HG03060 (cell line): ENCODE data around the gene SLC9A3.
A peak's percentile ranks its signal among the peaks of the same experiment; 100 is the strongest.

ENCODE experiments used
- ATAC-seq: cut with Tn5 transposase; IDR thresholded peaks from one replicate; pipeline ENCODE4 v1.9.1; 2021; ENCODE audit warnings: low read depth, moderate number of reproducible peaks; ENCODE audit not compliant: unreplicated experiment

Gene SLC9A3

DNA sequence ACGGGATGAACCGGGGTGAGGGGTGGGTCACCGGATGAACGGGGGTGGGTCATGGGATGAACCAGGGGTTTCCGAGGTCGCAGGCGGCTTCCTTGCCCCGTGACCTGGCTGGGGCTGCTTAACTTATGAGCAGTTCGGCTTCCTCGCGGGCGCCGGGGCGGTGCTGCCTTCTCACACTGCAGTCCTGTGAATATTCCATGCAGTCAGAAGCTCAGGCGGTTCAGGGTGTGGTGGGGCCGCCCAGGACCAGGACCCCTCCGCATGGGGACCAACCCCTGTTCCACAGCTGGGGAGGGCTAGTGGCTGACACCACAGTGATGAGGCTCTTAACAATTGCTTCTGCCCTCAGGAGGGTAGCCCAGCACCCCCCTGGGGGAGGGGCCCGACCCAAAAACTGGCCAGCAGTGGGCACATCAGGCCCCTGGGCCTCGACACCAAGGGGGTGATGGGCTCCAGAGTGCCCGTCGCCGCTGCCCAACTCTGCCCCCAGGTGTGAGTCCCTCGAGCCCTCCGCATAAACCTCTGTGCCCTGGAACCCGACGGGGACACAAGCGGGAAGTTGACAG lies 30.9 kb upstream of the SLC9A3 start:
- ATAC-seq = no peak

GRCh38 chr5:554284-554988 lies 30.2 kb upstream of the SLC9A3 start:
- ATAC-seq = no peak

GRCh38 chr5:553874-554273 lies 29.6 kb upstream of the SLC9A3 start:
- ATAC-seq = no peak

- no peak for ATAC-seq
Observed at GRCh38 chr5:551406-551805, 27.2 kb upstream of the SLC9A3 start.

GRCh38 chr5:549229-549628 lies 25.0 kb upstream of the SLC9A3 start:
- ATAC-seq = no peak

DNA sequence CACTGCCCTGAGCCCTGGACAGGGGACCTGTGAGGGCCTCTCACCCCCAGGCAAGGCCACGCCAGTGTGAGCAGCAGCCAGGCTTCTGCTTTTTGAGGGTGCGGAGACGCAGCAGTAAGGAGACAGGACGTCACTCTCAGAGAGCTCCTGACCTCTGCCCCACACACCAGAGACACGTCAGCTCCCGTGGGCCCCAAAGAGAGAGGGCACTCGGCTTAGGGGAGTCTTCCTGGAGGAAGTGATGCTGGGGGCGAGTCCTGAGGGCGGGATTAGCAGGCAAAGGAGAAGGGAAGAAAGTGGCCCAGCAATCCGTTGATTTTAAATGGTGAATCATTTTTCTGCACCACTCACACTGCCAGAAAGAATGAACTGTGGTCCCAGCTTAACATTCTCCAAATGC lies 24.0 kb upstream of the SLC9A3 start:
- no peak for ATAC-seq

GRCh38 chr5:547086-547924 lies 23.1 kb upstream of the SLC9A3 start:
- no peak for ATAC-seq

GRCh38 chr5:546376-546908 lies 22.2 kb upstream of the SLC9A3 start:
- ATAC-seq = no peak

DNA sequence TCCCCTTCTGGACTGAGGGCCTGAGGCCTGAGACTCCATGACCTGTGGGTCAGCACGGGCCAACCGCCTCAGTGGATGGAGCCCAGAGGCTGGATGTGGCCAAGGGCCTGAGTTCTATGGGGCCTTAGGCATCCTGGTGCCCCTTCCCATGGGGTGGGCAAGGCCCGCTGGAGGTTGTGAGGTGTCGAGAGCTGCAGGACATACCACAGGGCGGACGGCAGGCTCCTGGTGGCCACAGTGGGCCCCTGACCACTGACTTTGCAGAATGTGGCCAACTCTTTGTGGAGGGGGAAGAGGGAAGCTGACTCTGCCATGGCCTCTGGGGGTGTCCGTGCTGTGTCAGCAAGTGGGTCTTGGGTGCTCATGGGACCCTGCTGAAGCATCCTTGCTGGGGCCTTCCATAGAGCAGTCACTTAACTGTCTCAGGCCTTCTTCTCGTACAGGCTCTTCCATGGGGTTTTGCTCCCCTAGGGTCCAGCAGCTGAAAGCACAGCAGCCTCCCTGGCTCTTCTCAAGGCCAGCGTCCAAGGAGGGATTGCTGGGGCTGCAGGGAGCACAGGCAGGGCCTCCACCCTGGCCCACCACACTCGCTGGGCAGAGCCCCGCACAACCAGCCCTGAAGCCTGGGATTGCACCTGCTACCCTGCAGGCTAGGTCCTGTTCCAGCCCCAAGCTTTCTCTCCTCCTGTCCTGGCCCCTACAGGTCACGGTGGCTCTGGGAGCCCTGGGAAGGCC lies 21.6 kb upstream of the SLC9A3 start:
- ATAC-seq = no peak

DNA sequence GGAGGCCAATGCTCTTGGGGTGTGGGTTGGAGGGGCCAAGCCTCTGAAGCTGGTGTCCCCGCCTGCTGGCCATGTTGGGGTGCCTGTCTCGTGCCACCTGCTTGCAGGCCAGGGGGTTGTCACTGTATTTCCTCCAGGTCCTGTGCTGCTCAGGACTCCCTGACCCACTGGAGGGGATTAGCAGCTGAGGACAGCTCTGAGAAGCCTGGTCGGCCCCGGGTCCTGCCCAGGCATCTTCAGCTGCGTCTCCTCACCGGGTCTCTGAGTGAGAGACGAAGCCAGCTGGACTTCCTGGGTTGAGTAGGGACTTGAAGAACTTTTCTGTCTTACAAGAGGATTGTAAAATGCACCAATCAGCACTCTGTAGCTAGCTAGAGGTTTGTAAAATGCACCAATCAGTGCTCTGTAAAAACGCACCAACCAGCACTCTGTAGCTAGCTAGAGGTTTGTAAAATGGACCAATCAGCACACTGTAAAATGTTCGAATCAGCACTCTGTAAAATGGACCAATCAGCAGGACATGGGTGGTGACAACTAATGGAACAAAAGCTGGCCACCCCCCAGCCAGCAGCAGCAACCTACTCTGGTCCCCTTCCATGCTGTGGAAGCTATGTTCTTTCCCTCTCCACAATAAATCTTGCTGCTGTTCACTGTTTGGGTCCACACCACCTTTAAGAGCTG lies 20.6 kb upstream of the SLC9A3 start:
- no peak for ATAC-seq

DNA sequence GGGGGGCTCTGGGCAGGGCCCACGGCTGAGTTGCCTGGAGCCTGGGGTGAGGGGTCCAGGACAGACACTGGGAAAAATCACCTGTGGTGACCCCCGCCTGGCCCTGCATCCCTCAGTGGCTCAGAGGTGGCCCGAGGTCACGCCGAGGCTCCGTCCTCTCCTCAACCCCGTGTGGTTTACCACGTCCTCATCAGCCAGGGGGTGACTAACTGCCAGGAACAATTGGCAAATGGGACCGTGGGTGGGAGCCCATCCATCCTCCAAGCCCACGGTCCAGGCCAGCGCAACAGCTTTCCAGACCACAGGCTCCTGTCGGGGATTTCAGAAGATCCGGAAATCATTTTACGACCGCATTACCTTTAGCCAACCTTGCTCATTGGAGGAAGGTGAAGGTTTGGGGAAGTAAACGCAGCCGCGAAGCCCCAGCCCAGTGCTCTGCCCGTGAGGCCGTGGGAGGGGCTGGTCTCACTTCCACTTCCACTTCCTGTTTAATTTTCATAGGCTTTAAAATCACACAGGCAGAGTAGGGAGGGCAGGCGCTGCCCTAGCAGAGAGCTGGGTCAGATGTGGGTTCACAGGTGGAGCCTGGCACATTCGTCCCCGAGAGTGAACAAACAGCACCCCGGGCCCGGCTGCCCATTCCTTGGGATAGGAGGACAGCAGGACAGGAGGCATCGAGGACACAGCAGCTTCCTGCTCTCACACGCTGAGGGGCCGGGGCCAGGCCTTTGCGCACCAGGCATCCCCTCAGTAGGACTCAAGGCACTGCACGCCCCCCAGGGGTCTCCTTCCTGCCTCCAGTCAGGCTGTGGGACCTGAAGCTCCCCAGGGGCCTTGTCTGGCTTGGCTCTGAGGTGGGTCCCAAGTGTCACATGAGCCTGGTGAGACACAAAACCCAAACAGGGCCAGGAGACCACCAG lies 19.8 kb upstream of the SLC9A3 start:
- peak; percentile 78 for ATAC-seq

- ATAC-seq = no peak
Observed at GRCh38 chr5:543351-543750, 19.1 kb upstream of the SLC9A3 start.

- ATAC-seq = no peak
Observed at GRCh38 chr5:542319-543311, 18.4 kb upstream of the SLC9A3 start.

- ATAC-seq = no peak
Observed at GRCh38 chr5:541539-542318, 17.5 kb upstream of the SLC9A3 start.

DNA sequence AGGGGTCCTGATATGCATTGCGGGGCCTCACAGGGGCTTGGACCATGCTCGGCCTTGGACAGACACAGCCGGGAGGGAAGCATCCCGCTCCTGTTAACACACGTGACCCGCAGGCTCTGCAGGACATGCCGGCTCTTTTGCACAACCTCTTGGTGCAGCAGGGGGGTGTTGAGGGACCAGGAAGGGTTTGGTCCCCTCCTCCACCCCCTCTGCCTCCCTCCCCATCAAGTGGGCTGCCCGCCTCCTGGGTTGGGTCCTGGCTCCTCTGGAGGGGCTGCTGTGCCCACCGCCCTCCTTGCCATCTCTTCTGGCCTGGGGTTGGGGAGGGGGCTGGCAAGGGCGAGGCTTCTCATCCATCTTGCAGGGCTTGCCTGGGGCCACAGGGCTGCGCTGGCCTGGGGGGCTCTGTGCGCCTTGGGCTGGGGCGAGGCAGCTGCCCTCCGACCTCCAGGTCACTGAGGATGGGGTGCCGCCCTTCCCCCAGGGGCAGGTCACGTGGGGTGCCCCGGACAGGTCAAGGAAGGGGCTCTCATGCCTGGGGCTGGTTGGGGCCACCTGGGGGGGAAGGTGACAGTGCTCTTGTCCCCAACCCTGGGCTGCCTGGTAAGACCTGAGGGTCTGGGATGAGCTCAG lies 16.8 kb upstream of the SLC9A3 start:
- ATAC-seq = no peak

DNA sequence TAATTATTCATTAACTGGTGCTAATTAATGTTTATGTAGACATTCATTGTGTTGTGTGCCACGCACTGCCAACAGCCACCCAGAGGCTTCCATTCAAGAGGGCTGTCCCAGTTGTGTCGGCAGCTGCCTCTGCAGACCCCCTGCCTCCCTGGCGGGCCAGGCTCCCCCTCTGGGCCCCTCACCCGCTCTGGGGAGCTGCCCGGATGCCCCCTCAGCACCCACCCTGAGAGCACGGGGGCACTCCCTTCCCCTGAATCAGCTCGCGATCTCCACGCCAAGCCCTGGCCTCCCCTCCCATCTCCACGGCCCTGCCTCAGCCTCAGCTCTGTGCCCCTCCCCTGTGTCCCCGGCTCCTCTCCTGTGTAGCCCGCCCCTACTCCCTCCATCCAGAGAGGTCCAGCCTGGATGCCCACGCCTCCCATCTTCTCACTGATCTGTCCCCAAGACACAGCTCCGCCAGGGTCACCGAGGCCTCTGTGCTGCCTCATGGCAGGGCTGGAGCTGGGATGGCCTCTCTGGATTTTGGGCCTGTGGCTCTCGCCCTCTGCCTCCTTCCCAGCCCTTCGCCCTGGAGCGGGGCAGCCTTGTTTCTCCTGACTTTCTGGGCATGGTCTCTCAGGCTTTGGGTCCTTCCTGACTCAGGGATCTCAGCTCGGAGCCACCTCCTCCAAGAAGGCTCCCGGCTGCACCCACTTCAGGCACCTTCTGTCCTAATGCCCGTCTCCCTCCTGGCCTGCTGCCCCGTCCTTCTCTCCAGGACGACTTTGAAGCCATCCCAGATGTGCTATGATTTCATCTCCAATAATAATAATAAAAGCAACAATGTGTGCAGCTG lies 16.0 kb upstream of the SLC9A3 start:
- no peak for ATAC-seq
